Mononuclear cell (primary cell): Measurements from ENCODE around the gene VPS37C. TPM values are rescaled to one million over a fixed set of nuclear protein-coding genes. Genes with fewer than 3 reads are reported as not detected.

Source experiments
- total RNA-seq: library from RNA; depleted of rRNA; stranded (reverse); fragments of >200 nt; gene quantifications from one replicate; pipeline ENCODE4 v1.2.3, GENCODE V29; 2012

VPS37C gene
- total RNA-seq, 1 donor = 5.5 TPM

Other genes with a start within 250 kb of the VPS37C start
- 24.0 TPM for gene TMEM109, start 247.3 kb downstream of the VPS37C start, total RNA-seq
- gene TMEM132A, start 237.0 kb downstream of the VPS37C start, total RNA-seq = 0.42 TPM
- 77.6 TPM for gene SLC15A3, start 209.2 kb downstream of the VPS37C start, total RNA-seq
- 176 TPM for gene CD6, start 189.7 kb downstream of the VPS37C start, total RNA-seq
- gene CD5, start 58.9 kb downstream of the VPS37C start, total RNA-seq = 89.6 TPM
- 0.21 TPM for gene PGA3, start 42.1 kb upstream of the VPS37C start, total RNA-seq
- 0.21 TPM for gene PGA4, start 60.9 kb upstream of the VPS37C start, total RNA-seq
- 0.52 TPM for gene PGA5, start 79.7 kb upstream of the VPS37C start, total RNA-seq
- 0.52 TPM for gene VWCE, start 133.9 kb upstream of the VPS37C start, total RNA-seq
- gene DDB1, start 171.7 kb upstream of the VPS37C start, total RNA-seq = 89.8 TPM
- 18.5 TPM for gene TKFC, start 171.8 kb upstream of the VPS37C start, total RNA-seq
- 46.4 TPM for gene CYB561A3, start 200.5 kb upstream of the VPS37C start, total RNA-seq
- gene TMEM138, start 200.9 kb upstream of the VPS37C start, total RNA-seq = 40.5 TPM
- 4.4 TPM for gene TMEM216, start 231.2 kb upstream of the VPS37C start, total RNA-seq